HEK293 (cell line): ENCODE results near the gene PACS1.
A peak's percentile ranks its signal among the peaks of the same experiment; 100 is the strongest.

Experiments
- BCL6B ChIP-seq: fragments of 450-650 bp; formaldehyde crosslinking; IDR thresholded peaks from 2 replicates; pipeline ENCODE4 v1.5.1; 2017; ENCODE audit warnings: missing biosample characterization, missing genetic modification characterization
- CTCF ChIP-seq: fragments of 450-650 bp; formaldehyde crosslinking; IDR thresholded peaks from 2 replicates; pipeline ENCODE4 v1.5.1; 2016; ENCODE audit warnings: missing biosample characterization, missing genetic modification characterization
- KLF17 ChIP-seq: fragments of 450-650 bp; formaldehyde crosslinking; IDR thresholded peaks from 2 replicates; pipeline ENCODE4 v1.5.1; 2016; ENCODE audit warnings: missing biosample characterization, missing genetic modification characterization
- PRDM1 ChIP-seq: fragments of 450-650 bp; formaldehyde crosslinking; IDR thresholded peaks from 2 replicates; pipeline ENCODE4; 2016; ENCODE audit warnings: missing biosample characterization, missing genetic modification characterization
- PRDM4 ChIP-seq: fragments of 450-650 bp; formaldehyde crosslinking; IDR thresholded peaks from 2 replicates; pipeline ENCODE4 v1.5.1; 2017; ENCODE audit warnings: missing biosample characterization, missing genetic modification characterization
- SP3 ChIP-seq: fragments of 450-650 bp; formaldehyde crosslinking; IDR thresholded peaks from 2 replicates; pipeline ENCODE4 v1.5.1; 2016; ENCODE audit warnings: missing biosample characterization, missing genetic modification characterization
- ZBTB21 ChIP-seq: fragments of 450-650 bp; formaldehyde crosslinking; IDR thresholded peaks from 2 replicates; pipeline ENCODE4 v1.5.1; 2017; ENCODE audit warnings: missing biosample characterization, missing genetic modification characterization
- ZBTB44 ChIP-seq: fragments of 450-650 bp; IDR thresholded peaks from 2 replicates; pipeline ENCODE4 v1.5.1; 2018; ENCODE audit warnings: missing biosample characterization, mild to moderate bottlenecking, missing genetic modification characterization
- ZNF280D ChIP-seq: fragments of 450-650 bp; formaldehyde crosslinking; IDR thresholded peaks from 2 replicates; pipeline ENCODE4 v1.5.1; 2016; ENCODE audit warnings: missing biosample characterization, missing genetic modification characterization
- ZNF37A ChIP-seq: fragments of 450-650 bp; IDR thresholded peaks from 2 replicates; pipeline ENCODE4 v1.5.1; 2018; ENCODE audit warnings: missing biosample characterization, missing genetic modification characterization
- ZNF449 ChIP-seq: fragments of 450-650 bp; formaldehyde crosslinking; IDR thresholded peaks from 2 replicates; pipeline ENCODE4 v1.5.1; 2017; ENCODE audit warnings: missing biosample characterization, mild to moderate bottlenecking, missing genetic modification characterization, moderate library complexity
- ZNF600 ChIP-seq: fragments of 450-650 bp; formaldehyde crosslinking; IDR thresholded peaks from 2 replicates; pipeline ENCODE4 v1.5.1; 2016; ENCODE audit warnings: missing biosample characterization, missing genetic modification characterization
- ZNF629 ChIP-seq: fragments of 450-650 bp; formaldehyde crosslinking; IDR thresholded peaks from 2 replicates; pipeline ENCODE4 v1.5.1; 2017; ENCODE audit warnings: missing biosample characterization, missing genetic modification characterization
- ZNF654 ChIP-seq: fragments of 450-650 bp; formaldehyde crosslinking; IDR thresholded peaks from 2 replicates; pipeline ENCODE4 v1.5.1; 2016; ENCODE audit warnings: low read depth, missing biosample characterization, missing genetic modification characterization
- ZXDB ChIP-seq: fragments of 450-650 bp; formaldehyde crosslinking; IDR thresholded peaks from 2 replicates; pipeline ENCODE4 v1.5.1; 2016; ENCODE audit warnings: missing biosample characterization, missing genetic modification characterization

The PACS1 gene

GRCh38 chr11:66222358-66223149, 152.5 kb downstream of the PACS1 start (continued):
- TF ChIP-seq PRDM4 (tag by site-specific recombination) (peak; percentile 95), KLF17 (peak; percentile 71; the same call in 1 of the 2 replicates), ZBTB21 (tag by site-specific recombination) (0 out of 2 replicates have a peak, but pooled peaks have one; percentile 32), ZNF629 (tag by site-specific recombination) (0 out of 2 replicates have a peak, but pooled peaks have one; percentile 23), ZNF37A (tag by site-specific recombination) (no peak), ZBTB44 (tag by site-specific recombination) (peak; percentile 62; the same call in 1 of the 2 replicates), PRDM1 (0 out of 2 replicates have a peak, but pooled peaks have one; percentile 25), ZNF449 (tag by site-specific recombination) (peak; percentile 69; the same call in 1 of the 2 replicates), ZNF654 (tag by site-specific recombination) (peak; percentile 82), BCL6B (no peak), SP3 (tag by site-specific recombination) (no peak), ZNF280D (no peak), CTCF (tag by site-specific recombination) (peak; percentile 98), ZXDB (tag by site-specific recombination) (peak; percentile 40; the same call in 1 of the 2 replicates), ZNF600 (tag by site-specific recombination) (peak; percentile 44; the same call in 1 of the 2 replicates)
